GM18526 (cell line): ENCODE measurements around the gene WIPF3.

Experiments
- POLR2A ChIP-seq: IDR thresholded peaks from 3 replicates; pipeline ENCODE4 v1.6.1; 2011; ENCODE audit not compliant: insufficient read length; ENCODE audit errors: extremely low read depth

Gene WIPF3

DNA sequence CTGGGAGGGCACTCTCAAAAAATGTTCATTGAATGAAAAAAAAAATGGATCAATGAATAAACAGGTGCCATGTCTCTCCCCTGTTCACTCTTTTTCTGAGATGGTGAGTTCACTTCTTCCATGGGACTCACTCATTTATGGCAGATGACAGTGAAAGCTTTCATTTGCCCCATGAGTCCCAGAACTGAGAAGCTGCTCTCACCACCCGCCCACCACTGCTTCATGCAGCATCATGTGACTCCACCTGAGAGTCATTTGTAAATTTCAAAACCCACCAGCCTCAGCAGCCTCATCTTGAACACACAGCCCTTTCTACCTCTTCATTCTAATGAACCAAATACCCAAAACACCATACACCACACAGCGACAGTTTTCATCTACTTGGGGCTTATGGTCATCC, 118.4 kb downstream of the WIPF3 start:
- no peak for TF ChIP-seq POLR2A

DNA sequence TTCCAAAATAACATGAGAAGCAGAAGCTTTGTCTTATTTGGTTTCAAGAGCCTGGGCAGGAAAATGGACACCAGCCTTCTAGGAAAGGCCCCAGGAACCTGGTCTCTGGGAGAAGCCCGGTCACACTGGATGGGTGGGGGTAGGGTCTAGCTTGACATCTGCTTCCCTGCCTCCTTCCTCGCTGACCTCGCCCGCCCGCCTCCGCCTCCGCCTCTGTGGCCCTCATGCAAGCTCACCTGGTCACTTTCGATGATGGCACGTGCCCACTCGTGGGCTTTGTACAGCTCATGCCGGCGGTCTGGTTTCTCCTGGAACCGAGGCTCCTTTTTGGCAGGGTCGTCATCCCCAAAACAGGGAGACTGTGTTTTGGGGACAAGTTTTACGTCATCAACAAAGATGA, 119.9 kb downstream of the WIPF3 start:
- no peak for TF ChIP-seq POLR2A

DNA sequence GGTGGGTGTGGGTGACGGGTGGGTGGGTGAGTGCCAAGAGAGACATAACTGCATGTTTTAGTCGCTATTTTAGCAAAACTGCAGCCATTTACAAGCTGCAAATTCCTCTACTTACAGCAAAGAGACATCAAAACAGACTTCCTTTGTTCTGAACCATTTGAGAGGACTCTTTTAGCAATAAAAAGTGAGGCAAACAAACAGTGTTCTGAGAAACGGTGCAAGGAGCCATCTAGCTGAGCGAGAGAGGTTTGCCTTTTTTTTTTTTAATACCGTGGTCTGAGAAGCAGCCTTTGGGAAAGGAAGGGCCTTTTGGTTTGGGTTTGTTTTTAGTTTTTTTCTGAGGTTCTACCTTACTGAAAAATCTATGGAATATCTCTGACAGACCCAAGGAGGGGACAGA, 120.4 kb downstream of the WIPF3 start:
- TF ChIP-seq POLR2A: no peak

DNA sequence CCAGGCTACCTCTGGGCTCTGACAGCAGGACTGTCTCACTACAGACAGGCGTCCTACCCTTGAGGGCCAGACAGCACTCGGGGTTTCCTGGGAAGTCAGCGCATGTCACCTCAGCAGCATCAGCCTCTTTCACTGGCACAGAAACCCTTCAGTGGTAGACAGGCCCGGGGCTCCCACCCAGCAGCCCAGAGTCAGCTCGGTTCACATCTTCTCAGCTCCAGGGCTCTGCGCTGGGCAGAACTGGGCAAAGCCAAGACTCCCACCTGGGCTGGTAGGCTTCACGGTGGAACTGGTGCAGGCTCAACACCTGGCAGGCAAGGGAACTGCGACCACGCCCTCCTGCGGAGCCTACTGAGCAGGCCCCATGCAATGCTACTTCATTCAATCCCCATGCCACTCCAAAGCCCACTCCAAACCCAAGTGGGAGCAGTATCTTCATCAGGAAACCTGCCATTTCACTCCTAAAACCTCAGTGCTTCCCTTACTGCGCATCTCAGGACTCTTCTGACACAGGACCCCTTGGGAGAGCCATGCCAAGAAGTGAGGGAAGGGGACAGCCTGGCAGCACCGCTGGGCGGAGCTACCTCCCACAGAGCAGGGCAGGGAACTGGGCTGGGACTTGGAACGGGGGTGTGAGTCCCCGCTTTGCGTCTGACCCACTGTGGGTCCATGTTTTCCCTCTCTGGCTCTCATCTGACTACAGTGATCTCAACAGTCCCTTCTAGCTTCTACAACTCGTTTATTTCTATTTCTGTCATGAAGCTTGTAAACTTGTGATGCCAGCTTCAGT, 122.9 kb downstream of the WIPF3 start:
- TF ChIP-seq POLR2A: no peak

DNA sequence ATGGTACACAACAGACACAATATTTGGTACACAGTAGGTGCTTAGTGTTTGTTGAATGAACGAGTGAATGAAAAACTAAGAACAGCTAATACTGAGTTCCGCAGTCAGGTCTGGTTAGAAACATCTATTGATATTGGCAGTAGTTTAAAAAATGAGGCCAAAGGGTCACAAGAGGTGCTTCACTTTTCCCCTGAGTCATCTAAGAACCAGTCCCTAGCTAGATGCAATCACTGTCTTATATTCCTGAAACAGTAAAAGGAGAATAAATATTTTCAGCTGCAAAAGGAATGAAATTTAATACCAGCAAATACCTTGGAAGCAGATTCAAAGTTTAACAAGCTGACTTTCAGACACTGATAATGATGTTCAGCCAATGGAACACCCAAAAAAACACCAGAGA, 128.8 kb downstream of the WIPF3 start:
- TF ChIP-seq POLR2A: no peak

DNA sequence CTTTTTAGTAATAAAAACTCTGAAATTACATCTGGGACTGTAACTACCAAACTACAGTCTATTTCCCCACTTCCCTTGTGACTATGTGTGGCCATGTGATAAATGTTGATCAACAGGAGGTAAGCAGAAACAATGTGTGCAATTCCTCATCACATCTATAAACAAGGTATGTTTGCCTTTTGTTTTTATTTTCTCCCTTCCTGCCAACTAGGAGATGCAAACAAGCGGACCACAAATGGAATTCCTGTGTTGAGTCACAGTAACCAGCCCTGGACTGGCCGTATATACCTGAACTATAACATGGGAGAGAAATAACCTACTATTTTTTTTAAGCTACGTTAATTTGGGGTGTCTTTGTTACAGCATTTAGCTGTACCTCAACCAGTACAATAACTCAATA, 130.8 kb downstream of the WIPF3 start:
- TF ChIP-seq POLR2A: no peak

DNA sequence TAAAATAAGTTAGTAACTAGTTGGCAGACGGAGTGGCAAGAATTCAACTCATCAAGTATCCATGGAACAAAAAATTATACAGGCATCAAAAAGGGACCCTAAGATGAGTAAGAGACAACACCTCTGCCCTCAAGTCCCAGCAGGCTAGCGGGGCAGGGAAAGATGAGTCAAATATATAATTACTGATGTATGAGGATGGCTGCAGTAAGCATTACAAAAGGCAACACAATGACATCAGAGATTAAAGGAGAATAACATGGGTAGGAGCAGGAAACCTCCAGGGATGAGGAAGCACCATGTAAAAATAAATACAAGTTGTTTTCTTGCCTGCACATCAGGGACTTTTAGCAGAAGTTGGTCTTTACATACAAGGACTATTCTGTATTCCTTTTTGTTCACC, 133.9 kb downstream of the WIPF3 start:
- TF ChIP-seq POLR2A: no peak

DNA sequence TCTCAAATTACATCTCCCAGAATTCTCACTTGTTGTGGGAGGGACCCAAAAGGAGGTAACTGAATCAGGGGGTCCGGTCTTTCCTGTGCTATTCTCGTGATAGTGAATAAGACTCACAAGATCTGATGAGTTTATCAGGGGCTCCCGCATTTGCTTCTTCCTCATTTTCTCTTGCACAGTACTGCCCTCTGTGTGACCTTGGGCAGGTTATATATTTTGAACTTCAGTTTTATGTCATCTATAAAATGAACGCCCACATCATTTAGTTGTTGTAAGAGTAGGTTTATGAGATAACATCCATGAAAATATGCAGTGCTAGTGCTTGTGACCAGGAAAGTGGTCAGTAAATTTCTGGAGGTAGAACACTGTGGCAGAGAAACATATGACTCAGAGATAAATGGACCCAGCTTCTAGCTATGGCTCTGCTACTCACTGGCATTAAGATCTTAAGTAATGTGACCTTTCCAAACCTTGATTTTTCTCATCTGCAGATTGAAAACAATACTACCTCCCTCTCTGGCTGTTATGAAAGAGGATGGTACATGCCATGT, 139.0 kb downstream of the WIPF3 start:
- TF ChIP-seq POLR2A: no peak

DNA sequence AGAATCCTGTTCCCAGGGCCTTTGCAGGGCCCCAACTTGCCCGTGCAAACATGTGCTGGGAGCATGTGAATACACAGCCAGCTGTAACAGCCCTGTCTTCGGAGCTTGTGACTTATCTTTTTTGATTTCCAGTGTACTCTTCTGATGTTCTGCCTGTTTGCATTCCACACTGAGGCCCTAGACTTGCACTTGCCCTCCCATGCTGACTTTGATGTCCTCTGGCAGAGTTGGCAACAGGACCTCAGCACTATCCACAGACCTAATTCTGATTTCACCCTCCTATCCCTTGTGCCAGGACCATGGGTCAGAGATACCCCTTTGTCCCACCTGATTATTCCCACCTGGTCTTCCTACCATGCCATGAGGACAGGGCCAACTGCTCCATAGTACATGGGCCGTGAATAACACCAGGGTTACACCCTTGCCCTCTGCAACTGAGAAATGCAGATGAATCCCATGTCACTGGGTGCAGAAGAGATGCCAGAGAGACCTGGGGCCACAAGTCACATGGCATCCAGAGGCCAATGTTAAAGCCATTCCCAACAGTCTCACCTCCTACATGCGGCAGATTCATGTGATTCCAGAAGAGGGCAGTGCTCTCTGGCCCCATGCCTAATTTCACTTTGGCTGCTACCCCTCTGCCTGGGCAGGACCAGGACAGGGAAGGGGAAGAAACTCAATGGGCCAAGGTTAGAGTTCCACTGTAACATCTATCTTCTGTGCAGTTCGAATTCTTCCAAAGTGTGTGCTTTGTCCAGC, 140.3 kb downstream of the WIPF3 start:
- no peak for TF ChIP-seq POLR2A

DNA sequence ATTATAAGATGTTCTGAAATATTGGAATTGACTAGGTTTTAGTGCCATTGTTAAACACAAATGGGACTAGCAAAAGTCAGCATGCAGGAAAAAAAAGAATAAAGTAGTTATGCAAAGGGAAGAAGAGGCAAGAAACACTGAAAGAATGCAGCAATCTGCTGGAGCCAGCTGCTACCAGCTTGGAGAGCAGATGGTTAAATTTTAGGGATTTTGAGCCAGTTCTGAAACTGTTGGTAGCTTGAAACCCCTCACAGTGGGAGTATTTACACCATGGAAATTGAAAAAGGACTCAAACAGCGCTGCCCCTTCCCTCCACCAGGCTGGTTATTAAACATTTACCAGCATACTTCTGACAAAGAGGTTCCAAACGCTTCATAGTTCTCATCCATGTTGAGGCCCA, 142.3 kb downstream of the WIPF3 start:
- TF ChIP-seq POLR2A: no peak

DNA sequence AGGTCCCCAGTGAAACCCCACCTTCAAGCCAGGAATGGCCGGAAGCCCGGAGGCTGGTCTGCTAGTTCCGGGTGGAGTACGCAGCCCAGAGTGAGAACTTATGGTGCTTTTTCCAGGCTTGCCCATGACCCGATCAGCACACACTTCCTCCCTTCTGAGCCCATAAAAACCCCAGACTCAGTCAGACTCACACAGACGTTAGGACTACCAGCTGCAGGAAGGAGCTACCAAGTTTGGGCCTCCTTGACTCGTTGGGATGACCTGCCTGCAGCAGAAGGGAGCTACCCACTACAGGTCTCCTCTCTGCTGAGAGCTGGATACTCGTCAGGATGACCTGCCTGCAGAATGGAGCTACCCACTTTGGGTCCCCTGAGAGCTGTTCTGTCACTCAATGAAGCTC, 144.2 kb downstream of the WIPF3 start:
- TF ChIP-seq POLR2A: no peak

DNA sequence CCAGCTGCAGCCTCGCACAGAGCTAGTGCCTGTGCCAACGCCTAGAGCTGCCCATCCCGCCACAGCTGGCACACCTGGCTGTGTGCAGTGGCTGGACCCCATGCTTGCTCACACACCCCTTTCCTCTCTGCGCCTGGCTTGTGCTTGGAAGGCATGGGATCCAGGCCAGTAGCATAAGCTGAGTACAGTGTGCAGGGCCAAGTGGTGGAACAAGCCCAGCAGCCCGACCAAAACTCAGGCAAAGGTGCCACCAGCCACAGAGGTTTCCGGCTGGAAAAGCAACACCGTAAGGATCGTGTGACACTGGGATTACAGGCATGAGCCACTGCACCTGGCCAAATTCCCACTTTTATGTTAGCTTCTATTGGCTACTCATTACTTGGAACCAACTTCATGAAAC, 144.9 kb downstream of the WIPF3 start:
- no peak for TF ChIP-seq POLR2A

DNA sequence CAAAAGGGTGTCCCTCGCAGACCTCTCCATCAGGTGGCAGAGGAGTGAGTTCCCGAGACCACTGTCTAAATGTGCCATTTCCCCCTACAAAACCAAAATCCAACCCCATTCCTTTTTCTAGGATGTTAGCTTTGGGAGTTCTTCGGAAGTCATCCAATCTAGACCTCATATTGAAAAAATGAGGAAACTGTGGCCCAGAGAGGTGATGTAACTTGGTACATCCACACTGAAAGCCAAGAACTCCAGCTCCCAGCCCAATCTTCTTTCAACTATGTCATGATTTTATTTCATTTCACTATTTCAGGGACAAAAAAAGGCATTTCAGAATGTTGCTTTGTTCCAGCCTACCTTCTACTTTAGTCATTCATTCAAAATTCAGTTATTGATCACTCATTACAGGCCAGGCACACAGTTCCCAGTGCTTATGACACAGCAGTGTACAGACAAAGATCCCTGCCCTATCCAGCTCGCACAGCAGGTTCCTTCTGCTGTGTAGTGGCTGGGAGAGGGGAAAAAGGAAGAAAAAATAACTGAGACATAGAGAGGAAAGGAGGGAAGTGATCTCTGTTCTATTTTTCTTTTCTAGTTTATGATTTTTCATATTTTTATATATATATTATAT, 147.5 kb downstream of the WIPF3 start:
- TF ChIP-seq POLR2A: no peak

DNA sequence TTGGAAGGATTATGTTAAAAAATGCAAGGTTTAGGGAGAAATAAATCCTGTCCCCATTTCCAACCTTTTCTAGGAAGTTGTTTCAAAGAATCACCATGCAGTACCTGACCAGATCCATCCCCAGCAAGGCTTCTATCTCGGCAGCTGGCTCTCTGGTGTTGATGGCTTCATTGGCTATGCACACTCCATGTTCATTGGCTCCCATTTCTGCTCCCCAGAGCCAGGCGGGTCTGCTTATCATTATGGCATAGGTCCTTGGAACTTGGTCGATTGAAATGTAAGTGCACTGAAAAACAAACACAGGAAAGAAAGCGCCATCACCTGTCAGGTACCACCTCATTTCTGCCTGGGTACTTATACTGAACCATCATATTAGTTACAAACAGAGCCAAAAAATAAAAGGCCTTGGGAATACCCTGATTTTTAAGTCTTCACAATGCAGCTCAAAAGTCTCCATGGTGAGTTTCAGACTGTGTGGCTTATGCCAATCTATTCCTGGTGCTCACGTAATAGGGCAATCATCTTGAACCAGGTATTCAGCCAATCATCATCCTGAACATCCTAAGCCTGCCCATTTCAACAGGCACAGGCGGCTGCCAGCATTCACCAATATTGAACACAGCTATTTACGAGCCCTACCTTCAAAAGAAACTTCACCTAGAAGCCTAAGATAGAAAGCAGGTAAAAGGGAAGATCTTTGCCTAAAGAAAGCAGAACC, 148.9 kb downstream of the WIPF3 start:
- TF ChIP-seq POLR2A: no peak

DNA sequence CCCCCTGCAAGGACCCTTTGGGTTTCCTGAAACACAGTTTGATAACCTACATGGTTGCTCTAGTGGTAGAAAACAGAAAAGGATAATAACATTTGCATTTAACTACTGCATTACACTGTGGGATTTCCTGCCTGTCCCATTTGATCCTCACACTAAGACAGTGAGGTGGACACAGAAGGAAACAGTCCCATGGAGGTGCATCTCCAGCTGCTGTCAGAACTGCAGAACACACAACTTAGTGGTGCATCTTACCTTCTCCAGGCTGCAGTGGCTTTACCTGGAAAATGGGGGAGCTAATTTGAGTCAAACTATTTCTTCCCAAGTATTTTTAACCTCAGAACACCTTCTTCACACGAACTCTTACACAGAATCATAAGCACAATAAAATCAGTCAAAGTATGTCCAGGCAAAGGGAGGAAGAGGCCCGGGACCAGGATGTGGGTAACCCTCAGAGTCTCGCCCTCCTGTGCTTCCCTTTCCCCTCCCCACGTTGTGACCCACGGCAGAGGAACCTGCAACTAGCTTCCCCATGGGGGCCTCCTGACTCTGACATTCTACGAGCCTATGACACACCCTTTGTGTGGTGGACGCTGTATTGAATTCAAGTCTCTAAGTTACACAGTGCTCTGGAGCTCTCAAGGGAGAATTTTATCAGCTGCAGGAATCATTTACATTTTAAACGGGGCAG, 149.6 kb downstream of the WIPF3 start:
- TF ChIP-seq POLR2A: no peak
